Activated CD8-positive, alpha-beta memory T cell treated with anti-CD3 and anti-CD28 coated beads for 1 hour (primary cell): ENCODE results near the gene PTGIS.
A peak's percentile ranks its signal among the peaks of the same experiment; 100 is the strongest.

Experiments
- DNase-seq, 2 donors: peaks; one replicate each; pipeline ENCODE4 v3.0.0-alpha.2; 2020; ENCODE audit warnings: low read depth in 1 of 2; ENCODE audit errors: extremely low read depth in 1 of 2

The PTGIS gene

DNA sequence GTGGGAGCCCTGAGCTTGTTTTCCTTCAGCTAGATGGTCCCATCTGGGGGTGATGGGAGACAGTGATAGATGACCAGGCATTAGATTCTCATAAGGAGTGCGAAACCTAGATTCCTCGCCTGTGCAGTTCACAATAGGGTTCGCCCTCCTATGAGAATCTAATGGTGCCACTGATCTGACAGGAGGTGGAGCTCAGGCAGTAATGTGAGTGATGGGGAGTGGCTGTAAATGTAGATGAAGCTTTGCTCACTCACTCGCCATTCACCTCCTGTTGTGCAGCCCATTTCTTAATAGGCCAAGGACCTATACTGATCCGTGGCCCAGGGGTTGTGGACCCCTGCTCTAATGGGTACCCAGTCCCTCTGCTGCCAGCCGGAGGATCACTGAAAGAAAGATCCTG, 64.8 kb downstream of the PTGIS start:
- no peak for DNase-seq

- DNase-seq: no peak
Measured at GRCh38 chr20:49501917-49502316, 66.0 kb downstream of the PTGIS start.

- DNase-seq: no peak
Measured at GRCh38 chr20:49497398-49497669, 70.6 kb downstream of the PTGIS start.

- DNase-seq: no peak
Measured at GRCh38 chr20:49496553-49497397, 71.2 kb downstream of the PTGIS start.

GRCh38 chr20:49496043-49496442, 71.9 kb downstream of the PTGIS start:
- DNase-seq: no peak

GRCh38 chr20:49490689-49491088, 77.2 kb downstream of the PTGIS start:
- no peak for DNase-seq

DNA sequence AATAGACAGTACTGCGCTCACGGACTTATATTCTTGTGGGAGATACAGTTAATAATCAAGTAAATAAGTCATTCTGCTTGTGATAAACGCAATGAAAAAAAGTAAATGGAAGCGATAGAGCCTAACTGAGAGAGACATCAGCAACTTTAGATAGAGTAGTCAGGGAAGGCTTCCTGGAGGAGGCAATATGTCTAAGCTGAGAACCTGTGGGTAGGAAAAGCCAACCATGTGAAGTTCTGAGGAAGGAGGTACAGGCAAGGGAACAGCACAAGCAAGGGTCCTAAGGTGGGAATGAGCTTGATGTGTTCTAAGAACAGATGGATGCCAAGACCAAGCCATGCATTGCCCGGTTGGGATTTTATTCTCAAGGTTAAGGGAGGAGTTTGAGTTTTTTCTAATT, 78.2 kb downstream of the PTGIS start:
- no peak for DNase-seq

DNA sequence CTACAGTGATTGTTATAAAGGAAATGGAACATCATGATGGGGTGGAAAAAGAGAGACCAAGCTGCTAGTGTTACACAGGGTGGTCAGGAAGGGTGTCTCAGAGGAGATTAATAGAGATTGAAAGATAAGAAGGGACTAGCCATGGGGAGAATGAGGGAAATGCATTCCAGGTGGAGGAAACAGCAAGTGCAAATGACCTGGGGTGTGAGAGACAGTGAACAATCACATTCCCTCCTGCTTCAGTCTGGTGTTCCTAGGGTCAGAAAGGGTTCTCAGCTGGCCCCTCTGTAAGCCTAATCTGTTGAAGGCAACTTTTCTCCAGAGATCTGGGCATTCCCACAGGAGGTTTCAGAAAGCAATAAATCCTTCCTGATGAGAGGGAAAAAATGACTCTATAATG, 81.9 kb downstream of the PTGIS start:
- no peak for DNase-seq

- DNase-seq: no peak
Measured at GRCh38 chr20:49485563-49485962, 82.4 kb downstream of the PTGIS start.

DNA sequence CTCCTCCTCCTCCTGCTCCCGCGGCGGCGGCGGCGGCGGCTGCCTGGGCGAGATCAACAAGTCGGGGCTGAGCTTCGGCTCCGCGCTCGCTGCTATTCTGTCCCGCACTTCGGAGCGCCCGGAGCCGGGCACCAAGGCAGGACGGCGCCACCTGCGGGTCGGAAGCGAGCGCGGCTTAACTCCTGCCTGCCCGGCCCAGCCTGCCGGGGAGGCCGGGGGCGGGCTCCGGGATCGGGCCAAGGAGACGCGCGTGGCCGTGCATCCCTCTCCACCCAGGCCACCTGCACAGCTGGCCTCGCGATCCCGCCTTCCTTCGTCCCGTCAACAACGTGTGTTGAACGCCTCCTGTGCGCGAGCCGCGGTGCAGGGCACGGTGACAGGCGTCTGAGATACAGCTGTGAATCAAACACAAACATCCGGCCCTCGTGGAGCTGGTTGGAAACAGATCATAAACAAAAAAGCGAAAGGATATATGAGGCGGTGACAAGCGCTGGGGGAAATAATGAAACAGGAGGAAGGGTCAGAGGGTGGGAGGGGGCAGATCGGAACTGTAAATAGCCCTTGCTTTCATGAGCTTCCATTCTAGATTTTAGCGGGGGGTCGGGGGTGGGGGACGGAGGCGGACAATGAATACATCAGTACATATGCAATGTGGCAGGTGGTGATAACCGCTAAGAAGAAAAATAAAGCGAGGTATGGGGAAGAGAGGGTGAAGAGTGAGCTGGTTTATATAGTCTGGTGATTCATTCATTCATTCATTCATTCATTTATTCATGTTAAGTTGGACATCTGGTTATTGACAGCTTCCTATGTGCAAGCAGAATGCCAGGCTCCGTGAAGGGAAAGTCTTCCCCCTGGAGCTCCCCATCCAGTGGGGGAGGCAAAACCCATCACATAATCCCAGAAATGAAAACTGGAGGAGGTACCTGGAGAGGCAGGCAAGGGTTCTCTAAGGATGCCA, 83.5 kb downstream of the PTGIS start:
- DNase-seq: peak in 1 of 2 donors; percentile 30

DNA sequence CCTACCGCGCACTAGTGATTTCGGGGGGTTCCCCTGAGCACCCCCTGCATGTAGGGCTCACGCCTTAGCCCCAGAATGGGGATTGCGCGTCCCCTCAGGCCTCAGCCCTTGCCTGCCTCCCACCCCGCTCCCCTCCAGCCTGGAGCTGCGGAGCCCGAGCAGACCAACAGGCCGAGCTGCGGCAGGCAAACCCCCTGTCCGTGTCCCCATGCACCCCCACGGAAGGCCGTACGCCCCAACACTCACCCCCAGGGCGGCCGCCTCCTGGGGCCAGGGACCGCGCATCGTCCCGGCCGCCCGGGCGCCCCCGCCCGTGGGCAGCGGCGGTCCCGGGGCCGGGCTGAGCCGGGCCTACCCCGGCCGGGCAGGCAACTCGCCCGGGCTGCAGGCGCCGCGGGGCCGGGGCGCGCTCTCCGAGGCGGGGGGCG, 84.2 kb downstream of the PTGIS start:
- no peak for DNase-seq

GRCh38 chr20:49483018-49483695, 84.8 kb downstream of the PTGIS start:
- DNase-seq: no peak

DNA sequence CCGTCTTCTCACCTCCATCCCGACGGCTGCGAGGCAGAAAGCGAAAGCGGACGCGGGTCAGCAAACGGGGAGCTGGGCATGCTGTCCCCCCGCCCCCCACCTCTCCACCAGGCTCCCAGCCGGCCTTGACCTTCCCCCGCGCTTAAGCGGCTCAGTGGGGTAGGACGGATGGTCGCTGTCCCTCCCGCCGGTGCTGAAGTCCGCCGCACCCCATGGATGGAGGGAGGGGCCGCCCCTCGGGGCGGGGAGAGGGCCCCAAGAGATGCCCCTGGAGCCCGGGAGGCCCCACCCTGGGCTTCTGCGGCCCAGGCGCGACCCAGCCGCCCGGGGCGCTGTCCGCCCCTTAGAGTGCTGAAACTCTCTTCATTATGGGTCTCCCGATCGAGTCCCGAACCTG, 85.3 kb downstream of the PTGIS start, which contains the start of gene KCNB1:
Gene KCNB1, minus strand, starts transcription at position 48 of the 397 bp plus-strand sequence. CDS start 188 bp downstream, outside the sequence.
- peak in 1 of 2 donors; percentile 13 for DNase-seq

DNA sequence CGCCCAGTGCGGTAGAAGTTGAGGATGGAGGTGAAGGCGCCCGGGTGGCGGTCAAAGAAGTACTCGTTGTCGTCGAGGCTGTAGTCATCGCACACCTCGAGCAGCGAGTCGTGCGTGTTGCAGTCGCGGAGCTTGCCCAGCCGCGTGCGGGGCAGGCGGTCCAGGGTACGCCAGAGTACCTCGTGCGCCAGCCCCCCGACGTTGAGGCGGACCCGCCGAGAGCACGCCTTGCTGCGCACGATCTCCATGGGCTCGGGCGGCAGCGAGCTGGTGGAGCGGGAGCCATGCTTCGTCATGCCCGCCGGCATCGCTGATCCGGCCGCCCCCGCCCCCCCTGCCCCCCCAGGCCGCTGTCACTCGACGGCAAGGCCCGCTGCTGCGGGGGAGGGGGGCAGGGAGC, 85.8 kb downstream of the PTGIS start:
- DNase-seq: no peak

GRCh38 chr20:49481116-49481515, 86.8 kb downstream of the PTGIS start:
- no peak for DNase-seq

DNA sequence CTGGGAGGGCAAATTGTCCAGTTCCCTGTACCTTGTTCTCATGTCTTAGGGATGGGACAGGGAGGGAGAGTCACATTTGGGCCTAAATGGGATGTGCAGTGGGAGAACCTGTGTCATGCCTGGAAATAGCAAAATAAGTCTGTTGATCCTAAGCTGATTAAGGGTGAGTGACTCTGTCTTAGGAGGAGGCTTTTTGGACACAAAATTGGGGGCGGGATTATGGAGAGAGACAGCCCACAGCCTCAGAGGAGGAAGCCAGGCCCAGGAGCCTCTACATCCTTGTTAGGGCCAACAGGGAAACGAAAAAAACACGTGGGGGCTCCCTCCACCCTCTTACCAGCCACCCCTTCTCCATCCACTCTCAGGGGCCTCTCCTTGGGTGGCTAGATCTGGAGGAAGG, 87.7 kb downstream of the PTGIS start:
- no peak for DNase-seq

GRCh38 chr20:49479785-49480184, 88.2 kb downstream of the PTGIS start:
- DNase-seq: no peak

GRCh38 chr20:49478754-49479689, 88.9 kb downstream of the PTGIS start:
- no peak for DNase-seq

- no peak for DNase-seq
Measured at GRCh38 chr20:49478266-49478665, 89.7 kb downstream of the PTGIS start.

DNA sequence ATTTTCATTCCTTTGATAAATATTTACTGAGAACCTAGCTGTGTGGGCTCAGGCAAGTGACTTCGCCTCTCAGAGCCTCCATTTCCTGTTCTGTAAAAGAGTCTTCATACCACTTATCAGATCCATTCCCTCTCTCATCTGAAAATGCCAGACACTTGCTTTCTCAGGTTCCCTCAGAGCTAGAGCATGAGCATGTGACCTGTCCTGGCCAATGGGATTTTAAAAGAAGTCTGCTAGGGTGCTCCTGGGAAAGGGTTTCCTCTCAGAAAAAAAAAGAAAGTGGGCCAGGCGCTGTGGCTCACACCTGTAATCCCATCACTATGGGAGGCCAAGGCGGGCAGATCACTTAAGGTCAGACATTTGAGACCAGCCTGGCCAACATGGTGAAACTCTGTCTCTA, 90.7 kb downstream of the PTGIS start:
- DNase-seq: no peak
